Measurements from ENCODE around the gene MMP17.
"Not testable (repeated sequence)": the region's sequence is repeated elsewhere in the genome, so short reads cannot be mapped to it uniquely, and the experiment has no call there.

MMP17 gene

GRCh38 chr12:131799828-131800593 is 28.2 kb upstream of the MMP17 start:
- DNase-seq (ENCODE audit: low read depth in 2 of 2): no peak

- no peak for DNase-seq (ENCODE audit: low read depth in 2 of 2)
Measured at GRCh38 chr12:131800594-131801135, 27.5 kb upstream of the MMP17 start.

GRCh38 chr12:131801254-131801866 is 26.8 kb upstream of the MMP17 start:
- no peak for DNase-seq (ENCODE audit: low read depth in 2 of 2)

- DNase-seq (ENCODE audit: low read depth in 2 of 2): peak; percentile 27 to 33
Measured at GRCh38 chr12:131803961-131804521, 24.2 kb upstream of the MMP17 start.

- no peak for DNase-seq (ENCODE audit: low read depth in 2 of 2)
Measured at GRCh38 chr12:131805421-131805820, 22.8 kb upstream of the MMP17 start.

- DNase-seq (ENCODE audit: low read depth in 2 of 2): no peak
Measured at GRCh38 chr12:131806674-131807073, 21.5 kb upstream of the MMP17 start.

- no peak for DNase-seq (ENCODE audit: low read depth in 2 of 2)
Measured at GRCh38 chr12:131808744-131809371, 19.3 kb upstream of the MMP17 start.

- not testable (repeated sequence) for DNase-seq (ENCODE audit: low read depth in 2 of 2)
Measured at GRCh38 chr12:131809476-131810254, 18.5 kb upstream of the MMP17 start.

GRCh38 chr12:131810726-131811125 is 17.5 kb upstream of the MMP17 start:
- DNase-seq (ENCODE audit: low read depth in 2 of 2): no peak

GRCh38 chr12:131815131-131815530 is 13.1 kb upstream of the MMP17 start:
- DNase-seq (ENCODE audit: low read depth in 2 of 2): no peak

- DNase-seq (ENCODE audit: low read depth in 2 of 2): no peak
Measured at GRCh38 chr12:131816495-131816894, 11.7 kb upstream of the MMP17 start.

- DNase-seq (ENCODE audit: low read depth in 2 of 2): no peak
Measured at GRCh38 chr12:131817241-131817640, 11.0 kb upstream of the MMP17 start.

GRCh38 chr12:131818821-131819585 is 9.2 kb upstream of the MMP17 start:
- DNase-seq (ENCODE audit: low read depth in 2 of 2): no peak

GRCh38 chr12:131824450-131824849 is 3.7 kb upstream of the MMP17 start:
- DNase-seq (ENCODE audit: low read depth in 2 of 2): no peak

GRCh38 chr12:131825146-131825892 is 2.9 kb upstream of the MMP17 start:
- DNase-seq (ENCODE audit: low read depth in 2 of 2): no peak

- no peak for DNase-seq (ENCODE audit: low read depth in 2 of 2)
Measured at GRCh38 chr12:131826097-131826928, 1.9 kb upstream of the MMP17 start.

GRCh38 chr12:131828671-131829355 is 620 bp downstream of the MMP17 start:
- no peak for DNase-seq (ENCODE audit: low read depth in 2 of 2)

GRCh38 chr12:131829356-131829747 is 1.2 kb downstream of the MMP17 start:
- no peak for DNase-seq (ENCODE audit: low read depth in 2 of 2)

All from fibroblast of skin of left biceps (primary cell).